GM12875 (cell line): Measurements from ENCODE around the gene DDX25.

Experiments
- H3K4me3 ChIP-seq: one replicate; pipeline ENCODE4 v1.5.1; 2011; ENCODE audit warnings: low read depth, low read length, control low read depth
- TF ChIP-seq, protein P1 (sequence below): IDR thresholded peaks from 2 replicates; pipeline ENCODE4 v1.5.1; 2011; ENCODE audit warnings: low read depth, mild to moderate bottlenecking, control low read depth, inconsistent platforms, low read length, moderate library complexity, borderline replicate concordance; ENCODE audit not compliant: insufficient read depth

Gene DDX25

DNA sequence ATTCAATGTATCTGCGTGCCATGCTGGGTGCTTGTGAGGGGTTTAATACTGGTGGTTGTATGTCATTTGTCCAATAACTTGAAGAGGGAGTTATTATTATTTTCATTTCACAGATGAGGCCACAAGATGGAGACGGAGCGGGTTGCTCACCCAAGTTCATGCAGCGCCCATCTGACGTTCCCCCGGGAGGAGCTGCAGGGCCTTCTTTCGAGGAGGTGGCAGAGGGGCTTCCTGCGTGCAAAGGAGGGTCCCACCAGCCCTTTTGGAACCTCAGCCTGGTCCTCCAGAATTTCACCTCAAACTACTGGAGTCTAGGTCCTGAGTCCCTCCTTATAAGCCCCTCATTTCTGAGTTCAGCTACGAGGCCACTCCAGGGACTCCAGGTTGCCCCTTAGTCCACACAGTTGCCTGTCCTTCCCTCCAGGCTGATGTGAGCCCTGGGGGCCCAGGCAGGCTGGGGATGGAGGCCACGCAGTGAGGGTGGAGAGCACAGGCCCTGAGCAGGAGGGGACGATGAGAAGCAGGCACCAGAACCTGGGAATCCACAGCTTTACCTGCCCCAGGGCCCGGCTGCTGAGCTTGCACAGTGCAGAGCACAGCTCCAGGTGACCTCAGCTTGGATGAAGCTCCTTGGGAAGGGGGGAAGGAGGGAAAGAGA, 38.6 kb downstream of the DDX25 start:
- TF ChIP-seq, protein P1, sequence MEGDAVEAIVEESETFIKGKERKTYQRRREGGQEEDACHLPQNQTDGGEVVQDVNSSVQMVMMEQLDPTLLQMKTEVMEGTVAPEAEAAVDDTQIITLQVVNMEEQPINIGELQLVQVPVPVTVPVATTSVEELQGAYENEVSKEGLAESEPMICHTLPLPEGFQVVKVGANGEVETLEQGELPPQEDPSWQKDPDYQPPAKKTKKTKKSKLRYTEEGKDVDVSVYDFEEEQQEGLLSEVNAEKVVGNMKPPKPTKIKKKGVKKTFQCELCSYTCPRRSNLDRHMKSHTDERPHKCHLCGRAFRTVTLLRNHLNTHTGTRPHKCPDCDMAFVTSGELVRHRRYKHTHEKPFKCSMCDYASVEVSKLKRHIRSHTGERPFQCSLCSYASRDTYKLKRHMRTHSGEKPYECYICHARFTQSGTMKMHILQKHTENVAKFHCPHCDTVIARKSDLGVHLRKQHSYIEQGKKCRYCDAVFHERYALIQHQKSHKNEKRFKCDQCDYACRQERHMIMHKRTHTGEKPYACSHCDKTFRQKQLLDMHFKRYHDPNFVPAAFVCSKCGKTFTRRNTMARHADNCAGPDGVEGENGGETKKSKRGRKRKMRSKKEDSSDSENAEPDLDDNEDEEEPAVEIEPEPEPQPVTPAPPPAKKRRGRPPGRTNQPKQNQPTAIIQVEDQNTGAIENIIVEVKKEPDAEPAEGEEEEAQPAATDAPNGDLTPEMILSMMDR, result no peak
- no peak overlapping the region for H3K4me3 ChIP-seq

DNA sequence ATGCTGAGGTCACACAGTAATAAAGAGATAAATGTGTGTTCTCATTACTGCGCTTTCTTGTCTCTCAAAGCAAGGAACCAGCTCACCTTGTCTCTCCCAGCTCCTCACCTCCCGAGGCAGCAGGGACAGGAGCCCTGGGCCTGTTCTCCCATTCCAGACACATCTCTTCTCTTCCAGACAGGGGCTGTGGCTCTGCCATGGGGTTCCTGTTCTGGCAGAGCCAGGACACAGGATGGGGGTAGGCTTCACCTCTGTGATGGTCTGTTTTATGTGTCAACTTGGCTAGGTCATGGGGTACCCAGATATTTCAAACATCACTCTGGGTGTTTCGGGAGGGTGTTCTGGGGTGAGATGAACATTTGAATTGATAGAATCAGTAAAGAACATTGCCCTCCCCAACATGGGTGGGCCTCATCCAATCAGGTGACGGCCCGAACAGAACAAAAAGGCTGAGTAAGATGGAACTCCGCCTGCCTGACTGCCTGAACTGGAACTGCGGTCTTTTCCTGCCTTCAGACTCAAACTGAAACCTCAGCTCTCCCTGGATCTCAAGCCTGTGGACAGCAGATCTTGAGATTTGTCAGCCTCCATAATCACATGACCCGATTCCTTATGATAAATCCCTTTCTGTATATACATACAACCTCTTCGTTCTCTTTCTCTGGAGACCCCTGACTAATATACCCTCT, 39.5 kb downstream of the DDX25 start:
- TF ChIP-seq, protein P1, result no peak
- no peak overlapping the region for H3K4me3 ChIP-seq

DNA sequence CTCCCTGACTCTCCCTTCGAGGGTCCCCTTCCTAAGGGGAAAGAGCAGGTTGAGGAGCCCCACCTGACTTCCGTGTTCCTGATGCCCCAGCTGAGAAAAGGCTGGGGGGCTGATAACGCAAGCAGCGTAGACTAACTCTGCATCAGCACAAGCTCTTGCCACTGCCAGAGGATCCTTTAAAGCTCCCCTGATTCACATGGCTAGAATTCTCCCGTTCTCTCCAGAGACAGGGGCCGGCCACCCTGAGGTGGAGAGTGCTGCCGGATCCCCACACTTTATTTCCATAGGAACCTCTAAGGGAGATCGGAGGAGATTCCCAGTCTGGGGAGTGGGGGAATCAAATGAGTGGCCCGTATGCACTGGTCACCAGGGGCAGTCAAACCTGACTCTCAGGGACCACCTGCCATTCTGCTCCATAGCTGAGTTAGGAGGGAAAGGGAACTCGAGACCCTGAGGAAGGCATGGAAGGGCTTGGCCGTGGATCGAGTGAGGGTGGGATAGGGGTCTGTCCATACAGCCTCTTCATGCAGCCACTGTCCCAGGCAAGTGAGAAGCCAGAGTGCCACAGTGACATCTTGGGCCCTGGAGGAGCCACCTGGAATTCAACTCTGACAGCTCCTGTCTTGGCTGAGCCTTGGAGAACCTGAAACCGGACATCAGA, 40.2 kb downstream of the DDX25 start:
- H3K4me3 ChIP-seq, result no peak overlapping the region
- TF ChIP-seq, protein P1, result no peak

DNA sequence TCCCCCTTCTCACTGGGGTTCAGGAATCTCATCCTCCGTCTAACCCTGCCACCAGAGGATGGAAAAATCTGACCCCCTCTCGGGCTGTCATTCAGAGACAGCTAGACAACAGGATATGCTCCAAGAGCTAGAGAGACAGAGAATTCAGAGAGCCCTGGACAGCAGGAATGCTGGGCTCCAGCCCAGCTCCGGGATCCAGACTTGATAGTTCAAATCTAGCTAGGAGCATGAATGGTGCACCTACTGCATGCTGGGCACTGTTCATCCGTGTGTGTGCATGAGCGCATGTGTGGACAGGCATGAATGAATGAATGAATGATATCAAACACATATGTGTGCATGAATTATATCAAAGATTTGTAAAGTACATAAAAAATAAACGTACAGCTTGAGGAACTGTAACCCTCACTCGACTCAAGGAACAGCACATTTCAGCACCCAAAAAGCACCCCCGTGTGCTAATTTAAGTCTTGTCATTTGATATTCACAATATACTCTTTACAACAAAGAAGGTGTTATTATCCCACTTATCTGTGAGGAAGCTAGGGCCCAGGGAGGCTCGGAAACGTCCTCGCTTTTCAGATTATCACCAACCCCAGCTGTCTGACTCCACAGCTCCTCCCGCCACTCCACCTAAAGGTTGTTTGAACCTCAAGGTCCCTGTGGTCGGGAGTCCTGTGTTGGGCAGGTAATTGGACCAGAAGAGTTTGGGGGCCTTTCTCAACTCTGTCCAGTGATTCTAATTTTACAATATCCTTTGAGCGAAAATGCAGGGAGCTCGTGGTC, 40.9 kb downstream of the DDX25 start:
- no peak overlapping the region for H3K4me3 ChIP-seq
- TF ChIP-seq, protein P1, result no peak

DNA sequence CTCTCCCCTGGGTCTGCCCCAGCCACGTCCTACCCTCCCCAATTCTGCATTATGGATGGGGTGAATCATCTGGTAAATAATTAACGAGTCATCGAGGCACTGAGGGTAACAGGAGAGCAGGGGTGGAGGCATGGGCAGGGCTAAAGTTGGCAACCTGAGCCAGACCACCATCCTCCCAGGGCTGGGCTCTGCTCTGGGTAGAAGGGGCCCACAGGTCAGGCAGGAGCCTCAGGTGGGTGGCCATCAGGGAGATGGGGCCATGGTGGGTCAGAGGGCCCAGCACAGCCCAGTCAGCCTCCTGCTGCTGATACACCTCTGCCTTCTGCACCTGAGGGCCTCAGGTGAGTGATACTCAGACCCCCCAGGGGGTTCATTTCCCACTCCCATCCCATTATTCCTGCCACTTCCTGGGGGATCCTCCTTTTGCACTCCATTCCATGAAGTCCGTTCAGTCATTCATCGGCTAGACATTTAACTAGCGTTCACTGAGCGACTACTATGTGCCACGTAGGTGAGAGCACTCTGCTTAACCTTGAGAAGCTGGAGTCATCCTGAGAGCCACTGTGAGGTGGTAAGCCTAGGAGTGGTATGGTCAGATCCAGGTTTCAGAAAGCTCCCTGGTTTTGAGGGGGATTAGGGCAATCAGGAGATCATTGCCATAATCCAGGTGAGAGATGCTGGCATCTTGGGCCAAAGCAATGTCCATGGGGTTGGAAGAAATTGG, 41.7 kb downstream of the DDX25 start, which contains the start of gene VSIG10L2:
Gene VSIG10L2 (plus strand): TSS at position 248 of the 724 bp plus-strand sequence. CDS start 12 bp downstream, at position 260.
- H3K4me3 ChIP-seq, result no peak within 1 kb of the TSS
- TF ChIP-seq, protein P1, result no peak

DNA sequence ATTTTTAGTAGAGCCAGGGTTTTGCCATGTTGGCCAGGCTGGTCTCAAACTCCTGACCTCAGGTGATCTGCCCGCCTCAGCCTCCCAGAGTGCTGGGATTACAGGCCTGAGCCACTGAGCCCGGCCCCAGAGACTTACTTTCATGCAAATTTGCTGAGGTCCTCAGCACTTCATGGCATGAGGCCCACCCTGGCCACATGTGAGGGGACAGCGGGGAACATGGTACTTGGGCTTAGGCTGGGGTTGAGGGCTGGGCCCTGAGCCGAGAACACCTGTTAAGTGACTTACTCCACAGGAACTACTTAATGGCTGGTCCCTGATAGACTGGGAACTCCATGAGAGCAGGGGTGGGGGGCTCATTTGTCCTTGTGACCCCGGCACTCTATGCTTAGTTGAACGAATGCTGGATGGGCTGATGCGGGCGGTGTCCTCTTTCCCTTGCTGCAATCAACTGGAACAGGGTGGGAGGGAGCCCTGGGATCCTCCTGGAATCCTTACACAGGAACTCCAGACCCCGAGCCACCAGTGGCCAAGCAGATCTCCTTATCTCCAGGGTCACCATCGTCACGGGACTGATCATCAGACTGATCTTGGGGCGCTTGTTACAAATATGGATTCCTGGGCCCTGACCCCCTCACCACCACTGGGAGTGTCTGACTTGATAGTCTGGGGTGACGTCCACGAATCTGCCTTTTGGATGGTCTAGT, 42.6 kb downstream of the DDX25 start:
- H3K4me3 ChIP-seq, result no peak overlapping the region
- TF ChIP-seq, protein P1, result no peak
